Jurkat, Clone E6-1 (cell line): ENCODE results near the gene FRRS1L.
"Not testable (repeated sequence)": the region's sequence is repeated elsewhere in the genome, so short reads cannot be mapped to it uniquely, and the experiment has no call there.

Experiments used
- DNase-seq: peaks from one replicate; pipeline ENCODE4 v3.0.0-alpha.2; 2011; ENCODE audit warnings: low read depth, low spot score
- H3K4me3 ChIP-seq: 2 replicates; pipeline ENCODE4 v1.5.1; 2011; ENCODE audit warnings: mild to moderate bottlenecking, low read length, control low read depth, moderate library complexity

Gene FRRS1L

DNA sequence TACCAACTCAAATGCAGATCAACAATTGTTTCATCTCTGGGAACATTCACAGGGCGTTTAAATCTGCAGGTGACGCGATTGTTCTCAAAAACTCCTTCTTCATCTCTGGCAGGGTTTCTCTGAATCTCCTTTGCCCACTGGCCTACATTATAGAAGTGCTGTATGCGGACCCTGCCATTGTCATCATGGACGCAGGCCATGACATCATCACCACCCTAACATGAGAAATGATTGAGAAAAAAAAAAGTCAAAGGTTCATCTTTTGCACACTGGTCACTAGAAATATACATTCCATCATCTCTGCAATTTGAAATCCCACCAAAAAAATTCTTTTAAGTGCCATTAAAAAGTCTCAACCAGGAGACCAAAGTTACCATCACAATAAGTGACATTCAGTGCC lies 25.7 kb downstream of the FRRS1L start:
- H3K4me3 ChIP-seq, result no peak overlapping the region
- DNase-seq, result no peak

DNA sequence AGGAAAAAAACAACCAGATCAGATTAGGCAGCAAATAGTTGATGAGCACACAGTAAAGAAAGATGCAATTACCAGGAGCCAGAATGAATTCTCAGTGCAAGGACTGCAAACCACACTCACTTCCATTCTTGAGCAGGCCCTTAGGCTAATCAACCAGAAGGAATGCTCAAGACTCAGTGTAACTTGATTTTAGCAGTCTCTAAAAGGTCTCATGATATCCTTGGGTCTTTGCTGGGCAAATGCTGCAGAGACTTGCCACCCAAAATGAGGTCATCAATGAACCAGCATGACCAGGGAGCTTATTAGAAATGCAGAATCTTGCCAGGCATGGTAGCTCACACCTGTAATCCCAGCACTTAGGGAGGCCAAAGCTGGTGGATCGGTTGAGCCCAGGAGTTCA lies 27.2 kb downstream of the FRRS1L start:
- DNase-seq, result no peak
- no peak overlapping the region for H3K4me3 ChIP-seq

DNA sequence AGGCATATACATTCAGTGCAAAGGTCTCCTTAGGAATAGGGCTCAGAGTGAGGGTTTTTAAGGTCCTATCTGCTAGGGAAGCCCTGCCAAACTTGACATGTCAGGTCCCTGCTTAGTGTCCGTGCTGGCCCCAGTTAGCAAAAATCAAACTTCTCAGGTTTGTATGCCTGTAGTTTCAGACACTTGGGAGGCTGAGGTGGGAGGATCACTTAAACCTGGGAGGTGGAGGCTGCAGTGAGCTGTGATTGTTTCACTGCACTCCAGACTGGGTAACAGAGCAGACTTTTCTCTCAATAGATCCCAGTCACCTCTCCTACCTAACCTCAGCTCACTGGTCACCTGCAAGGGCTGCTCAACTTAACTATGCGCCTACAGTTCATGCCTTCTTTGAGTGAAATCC lies 28.6 kb downstream of the FRRS1L start:
- no peak overlapping the region for H3K4me3 ChIP-seq
- DNase-seq, result no peak

DNA sequence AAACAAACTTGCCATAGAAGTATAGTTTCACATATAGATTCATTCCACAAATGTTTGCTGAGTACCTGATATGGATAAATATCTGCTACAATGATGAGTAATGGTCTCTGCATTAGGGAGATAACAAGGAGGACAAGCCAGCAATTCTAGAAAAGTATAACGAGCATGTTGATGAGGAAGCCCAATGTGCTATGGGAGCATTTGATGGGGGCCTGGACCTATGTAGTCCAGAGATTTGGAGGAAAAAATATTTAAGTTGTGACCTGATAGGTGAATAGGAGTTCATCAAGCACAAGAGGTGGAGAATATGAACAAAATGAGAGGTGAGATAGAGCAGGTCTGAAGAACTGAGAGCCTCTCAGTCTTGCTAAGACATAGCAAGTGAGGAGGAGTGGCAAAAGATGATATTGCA lies 32.9 kb downstream of the FRRS1L start:
- no peak for DNase-seq
- no peak overlapping the region for H3K4me3 ChIP-seq

DNA sequence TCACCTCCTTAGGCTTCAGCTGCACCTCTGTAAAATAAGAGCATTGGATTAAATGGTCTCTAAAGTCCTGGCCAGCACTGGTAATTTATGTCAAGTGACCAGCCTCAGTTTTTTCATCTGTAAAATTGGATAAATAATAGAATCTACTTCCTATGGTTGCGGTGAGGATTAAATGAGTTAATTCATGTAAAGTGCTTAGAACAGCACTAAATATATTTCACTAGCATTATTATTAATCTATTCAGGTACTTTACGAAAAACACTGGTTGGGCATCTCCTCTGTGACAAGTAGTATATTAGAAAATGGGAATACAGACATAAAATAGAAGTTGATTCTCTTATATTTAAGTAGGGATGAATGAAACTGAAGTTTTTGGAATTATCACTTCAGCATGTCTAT lies 33.5 kb downstream of the FRRS1L start:
- no peak overlapping the region for H3K4me3 ChIP-seq
- DNase-seq, result no peak

DNA sequence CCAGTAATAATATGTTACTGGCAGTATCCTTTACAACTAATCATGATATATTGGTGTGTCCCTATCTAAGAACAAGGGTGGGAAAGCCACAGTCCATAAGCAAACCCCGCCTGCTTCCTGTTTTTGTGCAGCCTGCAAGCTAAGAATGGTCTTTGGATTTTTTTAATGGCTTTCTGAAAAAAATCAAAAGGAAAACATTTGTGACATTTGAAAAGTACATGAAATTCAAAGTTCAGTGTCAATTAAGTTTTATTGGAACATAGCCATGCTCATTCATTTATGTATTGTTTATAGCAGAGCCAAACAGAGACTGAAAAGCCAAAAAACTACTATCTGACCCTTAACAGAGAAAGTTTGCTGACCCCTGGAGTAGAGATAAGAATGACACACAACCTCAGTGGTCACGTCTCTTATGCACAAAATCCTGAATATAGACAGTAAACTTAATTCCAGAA lies 34.5 kb downstream of the FRRS1L start:
- no peak for DNase-seq

DNA sequence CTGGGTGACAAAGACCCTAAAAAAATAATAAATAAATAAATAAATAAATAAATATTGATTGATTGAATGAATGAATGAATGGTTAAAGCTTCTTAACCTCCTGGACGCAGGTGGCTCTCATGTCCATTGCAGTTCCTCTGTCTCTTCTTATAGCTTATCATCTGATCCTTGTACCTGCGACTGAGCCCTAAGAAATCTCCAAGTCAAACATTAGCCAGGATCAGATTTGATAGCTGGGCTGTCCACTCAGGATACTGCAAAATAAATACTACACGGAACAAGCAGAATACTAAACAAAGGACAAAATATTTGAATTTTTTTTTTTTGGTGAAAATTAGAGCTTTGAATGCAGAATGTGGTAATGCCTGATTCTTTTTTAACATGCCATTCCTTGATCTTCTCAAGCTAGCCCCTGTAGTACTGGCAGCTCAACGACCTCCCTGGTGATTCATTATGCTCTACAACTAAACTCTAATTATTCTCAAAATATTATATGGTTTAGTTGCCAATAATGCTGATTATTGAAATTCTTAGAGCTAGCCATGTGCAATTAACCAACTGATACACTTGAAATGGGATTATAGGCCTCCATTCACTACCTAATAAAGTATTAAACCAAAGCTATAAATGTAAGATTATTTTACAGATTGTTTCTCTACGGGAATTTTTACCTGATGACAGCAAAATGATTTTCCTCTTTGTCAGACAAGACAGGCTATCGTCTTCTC lies 37.4 kb downstream of the FRRS1L start:
- no peak for DNase-seq
- no peak overlapping the region for H3K4me3 ChIP-seq

More for the DNA sequence above, 34.5 kb downstream of the FRRS1L start:
- no peak overlapping the region for H3K4me3 ChIP-seq

DNA sequence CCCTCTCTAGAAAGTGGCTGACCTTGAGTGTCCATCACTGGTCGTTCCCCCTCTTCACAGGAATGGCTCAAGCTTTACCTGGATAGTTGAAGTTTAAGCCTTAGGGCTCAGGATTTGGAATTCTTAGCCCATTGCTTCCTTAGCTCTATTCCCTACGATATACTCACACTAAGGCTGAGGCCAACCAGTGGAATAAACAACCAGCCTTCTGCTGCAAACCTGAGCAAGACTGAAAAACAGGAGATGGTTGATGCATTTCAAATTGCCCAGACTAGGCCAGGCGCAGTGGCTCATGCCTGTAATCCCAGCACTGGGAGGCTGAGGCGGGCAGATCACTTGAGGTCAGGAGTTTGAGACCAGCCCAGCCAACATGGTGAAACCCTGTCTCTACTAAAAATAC lies 40.4 kb downstream of the FRRS1L start:
- not testable (repeated sequence) for DNase-seq, H3K4me3 ChIP-seq

DNA sequence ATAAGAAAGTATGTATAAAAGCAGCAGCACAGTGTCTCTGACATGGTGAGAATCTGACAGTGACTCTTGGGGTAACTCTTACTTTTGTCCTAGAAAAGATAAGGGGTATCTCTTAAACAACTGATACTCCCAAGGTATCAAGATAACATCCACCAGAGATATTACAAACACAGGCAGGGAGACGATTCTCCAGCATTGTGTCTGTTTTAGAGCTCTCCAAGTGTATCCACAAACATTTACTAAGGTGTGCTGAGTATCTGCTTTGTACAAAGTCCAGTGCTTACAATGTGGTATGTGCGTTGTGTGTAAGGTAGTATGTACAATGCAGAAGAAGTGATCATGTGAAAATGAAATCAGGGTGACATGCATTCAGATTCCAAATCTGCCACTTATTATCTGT lies 42.9 kb downstream of the FRRS1L start:
- no peak for DNase-seq
- H3K4me3 ChIP-seq, result no peak overlapping the region

DNA sequence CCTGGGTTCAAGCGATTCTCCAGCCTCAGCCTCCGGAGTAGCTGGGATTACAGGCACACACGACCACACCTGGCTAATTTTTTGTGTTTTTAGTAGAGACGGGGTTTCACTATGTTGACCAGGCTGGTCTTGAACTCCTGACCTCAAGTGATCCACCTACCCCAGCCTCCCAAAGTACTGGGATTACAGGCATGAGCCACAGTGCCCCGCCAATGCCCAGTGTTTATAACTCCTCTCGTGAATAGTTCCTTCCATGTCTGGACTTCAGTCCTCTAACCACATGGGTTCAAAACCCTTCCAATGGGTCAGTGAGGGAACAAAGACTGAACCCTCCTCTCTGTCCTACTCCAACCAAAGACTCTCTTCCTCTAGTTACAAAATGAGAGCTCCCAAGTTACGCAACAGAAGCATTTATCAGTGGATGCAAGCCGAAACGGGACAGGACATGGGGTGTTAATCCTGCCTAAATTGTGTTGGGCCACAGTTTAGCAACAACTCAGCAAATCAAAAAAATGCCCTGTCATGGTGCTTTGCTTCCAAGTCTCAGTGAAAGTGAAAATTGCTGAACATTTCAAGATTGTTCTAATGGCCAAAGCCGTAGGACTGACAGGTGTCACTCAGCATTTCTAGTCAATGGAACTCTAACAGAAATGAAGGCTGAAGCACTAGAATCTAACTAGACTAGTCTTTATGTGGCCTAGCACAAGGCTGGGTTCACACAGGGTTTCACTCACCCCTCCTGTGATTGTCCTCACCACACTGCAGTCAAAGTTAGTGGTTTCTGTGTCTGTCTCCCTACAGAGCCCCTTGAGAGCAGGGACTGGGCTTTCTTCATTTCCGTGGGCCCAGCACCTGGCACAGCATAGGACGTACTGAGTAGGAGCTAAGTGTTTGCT lies 44.1 kb downstream of the FRRS1L start:
- peak; percentile 68 for DNase-seq
- H3K4me3 ChIP-seq, result no peak overlapping the region

DNA sequence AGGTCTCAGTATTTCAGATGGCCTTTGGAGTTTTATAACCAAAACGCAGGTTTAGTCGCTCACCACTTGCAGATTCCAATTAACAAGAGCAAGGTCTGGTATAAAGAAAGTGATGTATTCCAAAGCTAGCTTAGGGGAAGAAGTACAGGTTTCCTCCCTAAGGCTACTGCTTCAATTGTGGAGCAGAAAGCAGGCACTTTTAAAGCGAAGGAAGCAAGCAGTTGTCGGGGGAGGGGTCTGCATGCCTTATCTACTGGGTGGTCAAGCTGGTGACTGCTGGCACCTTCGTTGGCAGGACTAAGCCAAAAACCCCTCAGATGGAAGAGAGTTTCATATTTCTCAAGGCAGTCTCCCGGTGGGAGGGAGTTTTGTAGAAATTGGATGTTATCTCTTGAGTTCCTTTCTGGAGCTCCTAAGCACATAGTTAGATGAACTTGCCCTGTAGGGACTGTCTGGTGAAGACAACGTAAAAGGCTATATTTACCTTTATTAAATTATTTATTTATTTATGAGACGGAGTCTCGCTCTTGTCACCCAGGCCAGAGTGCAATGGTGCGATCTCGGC lies 45.7 kb downstream of the FRRS1L start:
- no peak overlapping the region for H3K4me3 ChIP-seq
- DNase-seq, result no peak

DNA sequence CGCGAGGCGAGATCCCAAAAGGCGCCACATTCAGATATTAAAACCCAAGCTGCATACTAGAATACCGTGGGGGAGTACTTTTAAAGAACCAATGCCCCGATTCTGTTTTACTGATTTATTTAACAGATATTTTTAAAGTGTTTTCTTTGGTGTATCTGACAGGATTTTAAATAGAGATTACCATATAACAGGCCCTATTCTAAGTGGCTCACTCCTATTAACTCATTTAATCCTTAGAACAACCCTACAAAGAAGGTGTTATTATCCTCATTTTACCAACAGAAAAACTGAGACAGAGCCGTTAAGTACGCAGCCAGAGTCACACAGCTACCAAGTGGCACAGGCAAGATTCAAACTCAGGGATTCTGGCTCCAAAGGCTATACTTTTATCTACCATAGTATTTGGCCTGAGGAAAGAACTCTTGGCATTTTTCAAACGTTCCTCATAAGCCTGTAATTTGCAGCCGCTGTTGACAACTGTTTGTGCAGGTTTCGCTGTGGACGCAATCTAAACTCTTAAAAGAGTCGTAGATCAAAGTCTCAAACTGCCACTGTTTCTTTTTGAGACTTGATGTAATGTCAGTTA lies 46.8 kb downstream of the FRRS1L start:
- H3K4me3 ChIP-seq, result peak overlapping the region; percentile 50

DNA sequence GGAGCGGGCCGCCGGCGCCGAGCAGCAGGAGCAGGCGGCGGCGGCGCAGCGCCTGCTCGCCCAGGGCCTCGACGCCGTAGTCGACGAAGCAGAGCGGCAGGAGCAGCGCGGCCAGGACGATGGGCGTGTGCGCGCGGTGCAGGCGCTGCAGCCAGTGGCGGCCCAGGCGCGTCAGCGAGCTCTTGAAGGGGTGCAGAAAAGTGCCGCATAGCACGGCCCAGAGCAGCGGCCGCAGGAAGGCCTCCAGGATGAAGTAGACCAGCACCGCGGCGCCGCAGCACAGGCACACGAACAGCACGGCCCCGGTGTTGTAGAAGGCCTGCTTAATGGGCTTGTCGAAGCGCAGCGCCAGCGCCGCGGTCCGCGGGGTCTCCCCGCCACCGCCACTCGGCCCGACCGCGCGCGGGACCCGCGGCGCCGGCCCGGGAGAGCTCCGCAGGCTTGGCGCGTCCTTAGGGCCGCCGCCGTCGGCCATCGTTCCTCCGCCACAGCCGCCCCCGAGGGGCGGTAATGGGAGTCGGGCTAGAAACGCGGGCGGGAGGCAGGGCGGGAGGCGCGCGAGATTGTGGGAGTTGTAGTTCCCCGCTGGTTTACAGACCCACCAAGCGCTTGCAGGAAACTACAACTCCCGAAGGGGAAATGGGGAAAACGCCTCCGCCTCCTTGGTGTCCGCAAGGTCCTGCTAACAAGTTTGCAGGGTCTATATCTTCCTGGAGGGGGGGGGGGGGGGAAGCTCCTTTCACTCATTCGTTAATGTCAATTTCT lies 47.4 kb downstream of the FRRS1L start, which contains the start of gene TMEM245:
Gene TMEM245 (minus strand): TSS at position 509 of the 765 bp plus-strand sequence. CDS start 34 bp downstream, at position 475.
- peak within 1 kb of the TSS; percentile 89 for H3K4me3 ChIP-seq
- DNase-seq, result peak; percentile 99

More for the DNA sequence above, 46.8 kb downstream of the FRRS1L start:
- no peak for DNase-seq

DNA sequence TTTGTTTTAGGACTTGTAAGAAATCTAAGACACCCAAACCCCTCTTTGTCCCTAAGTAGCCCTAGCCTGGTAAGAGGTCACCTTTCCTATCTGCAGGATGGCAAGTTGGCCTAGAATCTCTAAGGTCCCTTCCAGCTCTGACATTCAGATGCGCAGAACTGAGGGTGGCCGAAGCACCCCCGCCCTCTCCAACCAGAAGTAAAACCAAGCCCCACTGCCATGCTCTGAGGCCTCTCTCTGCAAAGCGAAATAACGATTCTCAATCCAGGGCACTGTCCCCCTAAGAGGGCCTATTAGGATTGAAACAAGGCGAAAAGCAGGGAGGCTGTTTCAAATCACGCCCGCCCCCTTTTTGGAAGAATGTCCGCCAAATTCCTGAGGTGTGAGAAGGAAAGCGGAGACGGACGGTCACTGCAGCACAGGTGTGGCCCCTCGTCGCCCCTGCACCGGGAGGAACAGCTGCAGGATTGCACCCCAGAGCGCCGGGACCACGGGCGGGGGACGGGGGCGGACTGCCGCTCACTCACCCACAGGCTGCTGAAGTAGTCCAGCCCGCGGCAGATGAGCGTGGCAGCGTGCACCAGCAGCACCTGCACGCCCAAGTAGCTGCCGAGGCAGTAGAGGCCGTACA lies 48.1 kb downstream of the FRRS1L start:
- DNase-seq, result no peak

DNA sequence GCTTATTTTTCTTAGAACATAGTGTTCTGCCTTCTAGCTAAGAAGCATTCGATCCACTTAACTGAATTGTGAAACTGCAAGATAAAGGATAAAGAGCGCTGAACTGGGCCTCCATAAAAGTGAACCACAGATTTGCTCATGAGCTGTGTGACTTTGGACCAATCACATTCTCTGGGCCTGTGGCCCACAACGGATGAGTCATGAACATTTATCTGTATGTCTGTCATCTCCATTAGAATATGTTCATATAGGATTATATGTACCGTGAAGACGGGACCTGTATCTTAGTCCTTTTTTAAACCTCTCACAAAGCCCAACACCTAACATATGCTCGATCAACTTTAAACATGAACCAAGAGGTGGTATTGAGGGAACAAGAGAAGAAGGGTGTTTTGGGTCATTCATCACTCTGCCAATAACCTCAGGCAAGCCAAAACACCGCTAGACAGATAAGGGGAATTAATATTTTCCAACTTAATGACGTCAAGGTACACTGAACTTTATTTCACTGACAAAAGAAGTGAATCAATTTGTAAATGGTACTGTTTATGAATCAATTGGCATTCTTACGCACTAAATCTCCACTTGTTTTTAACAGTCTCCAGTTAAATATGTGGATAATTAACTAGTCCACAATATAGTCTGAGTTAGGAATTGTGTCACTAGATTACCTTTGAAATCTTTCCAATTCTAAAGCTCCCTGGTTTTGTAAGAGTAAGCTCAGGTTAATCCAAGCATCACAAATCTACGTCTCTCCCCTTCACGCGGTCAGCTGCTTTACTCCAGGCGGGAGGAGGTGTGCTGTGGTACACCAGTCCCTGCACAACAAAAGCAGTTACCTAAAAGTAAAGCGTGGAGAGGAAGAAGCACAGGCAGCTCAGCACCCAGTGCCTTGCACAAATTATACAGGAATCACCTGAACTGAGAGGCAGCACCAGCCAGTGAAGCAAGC lies 48.9 kb downstream of the FRRS1L start:
- H3K4me3 ChIP-seq, result peak overlapping the region; percentile 89
- no peak for DNase-seq

More for the DNA sequence above, 48.1 kb downstream of the FRRS1L start:
- H3K4me3 ChIP-seq, result peak overlapping the region; percentile 89

DNA sequence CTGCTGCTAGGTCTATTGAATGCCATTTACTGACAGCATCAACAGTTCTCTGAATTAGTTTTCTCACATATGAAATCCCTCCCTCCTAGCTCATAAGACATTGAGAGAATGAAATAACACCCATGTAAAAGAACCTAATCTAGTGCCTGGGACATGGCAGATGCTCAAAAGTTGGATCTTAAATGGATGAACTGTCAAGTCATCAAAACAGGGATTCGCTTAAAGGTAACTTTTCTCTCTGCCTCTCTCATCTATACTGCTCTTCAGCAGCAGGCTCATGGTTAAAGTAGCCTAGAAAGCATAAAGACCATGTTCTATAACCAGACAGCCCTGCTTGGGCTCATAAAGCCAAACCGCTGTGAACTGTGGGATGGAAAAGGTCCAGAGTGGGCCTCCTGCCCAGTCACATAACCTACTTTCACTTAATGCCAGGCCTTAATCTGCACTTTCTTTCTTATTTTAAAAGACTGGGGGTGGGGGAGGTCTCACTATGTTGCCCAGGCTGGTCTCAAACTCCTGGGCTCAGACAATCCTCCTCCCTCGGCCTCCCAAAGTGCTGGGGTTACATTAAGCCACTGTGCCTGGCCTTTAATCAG lies 51.0 kb downstream of the FRRS1L start:
- DNase-seq, result no peak
- no peak overlapping the region for H3K4me3 ChIP-seq

DNA sequence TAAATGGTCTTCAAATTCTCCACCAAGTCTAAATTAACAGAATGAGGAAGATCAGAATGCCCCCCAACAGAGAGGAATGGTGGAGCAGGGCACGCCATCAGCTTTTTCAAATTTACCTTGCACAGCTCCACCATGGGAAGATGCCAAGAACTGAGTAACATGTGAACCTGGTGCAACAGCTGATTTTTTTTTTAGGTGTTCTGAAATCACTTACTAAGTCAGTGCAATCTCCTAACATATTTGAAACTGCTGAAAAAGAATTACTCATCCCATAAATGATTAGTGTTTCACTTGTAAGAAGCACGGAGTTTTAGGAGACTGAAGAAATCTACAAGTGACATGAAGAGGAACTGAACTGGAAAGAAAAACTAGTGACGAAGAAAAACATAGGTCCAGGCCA lies 52.4 kb downstream of the FRRS1L start:
- no peak for DNase-seq
- H3K4me3 ChIP-seq, result no peak overlapping the region
